ENCODE data around the gene DNA2. TPM values are rescaled to one million over a fixed set of nuclear protein-coding genes. Genes with fewer than 3 reads are reported as not detected.

The DNA2 gene
- total RNA-seq, 2 donors from 2014 or later, result 37.3 to 64.6 TPM

- H3K27ac ChIP-seq (ENCODE audit: low read depth, low read length), result no peak overlapping the region
- Mint-ChIP-seq H3K36me3 (ENCODE audit: low read depth) (peaks cover 13% of the 10 kb centered on the region), H3K9me3 (no peaks in the 10 kb centered on the region), H3K27ac (peak overlapping the region; percentile 24), H3K4me1 (peaks cover 1% of the 10 kb centered on the region), H3K27me3 (ENCODE audit: insufficient read depth) (no peaks in the 10 kb centered on the region), H3K4me3 (no peak overlapping the region)
- peaks cover 39% of the 10 kb centered on the region for H3K36me3 ChIP-seq (ENCODE audit: control insufficient read depth, insufficient read depth, low read length)
- TF ChIP-seq CTCF (conservative IDR thresholded peaks at IDR 0.05), result no peak
- H3K4me3 ChIP-seq (ENCODE audit: low read length), result no peak overlapping the region
- H3K4me1 ChIP-seq (ENCODE audit: control insufficient read depth, insufficient read depth, low read length), result no peaks in the 10 kb centered on the region
- no peaks in the 10 kb centered on the region for H3K9me3 ChIP-seq (ENCODE audit: control insufficient read depth, low read length)
- no peak for DNase-seq
- no peaks in the 10 kb centered on the region for H3K27me3 ChIP-seq (ENCODE audit: control insufficient read depth, insufficient read depth, low read length, poor library complexity, severe bottlenecking)
- WGBS, 2 experiments (ENCODE audit: insufficient coverage in 1 of 2, insufficient read length in 1 of 2), result 0 to 29% methylated on average over 1 to 2 of the region's 2 CpGs
- H3K9ac ChIP-seq (ENCODE audit: extremely low read depth, low read length, poor library complexity, severe bottlenecking), result no peak overlapping the region
These were observed 24.3 kb upstream of the DNA2 start for GRCh38 chr10:68496072-68496471.

DNA sequence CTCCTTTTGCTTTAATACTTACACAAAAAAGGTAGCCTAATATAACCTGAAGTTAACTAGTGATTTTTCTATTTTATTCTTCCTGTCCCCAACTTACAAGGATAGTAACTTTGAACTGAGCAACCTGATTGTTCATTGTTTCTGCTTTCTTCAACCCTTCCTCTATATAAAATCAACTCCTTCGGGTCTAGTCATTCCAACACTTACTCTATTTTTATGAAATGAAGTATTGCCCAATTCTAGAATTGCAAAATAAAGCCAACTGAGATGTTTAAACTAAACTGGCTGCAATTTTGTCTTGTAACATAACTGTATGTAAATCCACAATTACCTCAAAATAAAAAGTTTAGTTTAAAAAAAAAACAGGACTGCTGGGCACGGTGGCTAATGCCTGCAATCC lies 20.3 kb upstream of the DNA2 start:
- Histone ChIP-seq H3K36me3 (ENCODE audit: control insufficient read depth, insufficient read depth, low read length) (peaks cover 37% of the 10 kb centered on the region), H3K9me3 (ENCODE audit: control insufficient read depth, low read length) (no peaks in the 10 kb centered on the region), H3K4me1 (ENCODE audit: control insufficient read depth, insufficient read depth, low read length) (no peaks in the 10 kb centered on the region), H3K27ac (ENCODE audit: low read depth, low read length) (no peak overlapping the region), H3K4me3 (ENCODE audit: low read length) (no peak overlapping the region), H3K9ac (ENCODE audit: extremely low read depth, low read length, poor library complexity, severe bottlenecking) (no peak overlapping the region), H3K27me3 (ENCODE audit: control insufficient read depth, insufficient read depth, low read length, poor library complexity, severe bottlenecking) (no peaks in the 10 kb centered on the region)
- Mint-ChIP-seq H3K27ac (no peak overlapping the region), H3K27me3 (ENCODE audit: insufficient read depth) (no peaks in the 10 kb centered on the region), H3K36me3 (ENCODE audit: low read depth) (peaks cover 38% of the 10 kb centered on the region), H3K4me3 (no peak overlapping the region), H3K9me3 (no peaks in the 10 kb centered on the region), H3K4me1 (peaks cover 1% of the 10 kb centered on the region)
- DNase-seq, result no peak
- no peak for TF ChIP-seq CTCF (conservative IDR thresholded peaks at IDR 0.05)
- WGBS, 2 experiments (ENCODE audit: insufficient coverage in 1 of 2, insufficient read length in 1 of 2), result 80 to 95% methylated on average over 1 to 2 of the region's 2 CpGs

GRCh38 chr10:68489919-68490318 lies 18.1 kb upstream of the DNA2 start:
- Histone ChIP-seq H3K9ac (ENCODE audit: extremely low read depth, low read length, poor library complexity, severe bottlenecking) (no peak overlapping the region), H3K36me3 (ENCODE audit: control insufficient read depth, insufficient read depth, low read length) (peaks cover 45% of the 10 kb centered on the region), H3K4me3 (ENCODE audit: low read length) (no peak overlapping the region), H3K4me1 (ENCODE audit: control insufficient read depth, insufficient read depth, low read length) (no peaks in the 10 kb centered on the region), H3K27ac (ENCODE audit: low read depth, low read length) (no peak overlapping the region), H3K9me3 (ENCODE audit: control insufficient read depth, low read length) (no peaks in the 10 kb centered on the region), H3K27me3 (ENCODE audit: control insufficient read depth, insufficient read depth, low read length, poor library complexity, severe bottlenecking) (no peaks in the 10 kb centered on the region)
- no peak overlapping the region for H3K4me3 Mint-ChIP-seq
- H3K36me3 Mint-ChIP-seq (ENCODE audit: low read depth), result peaks cover 42% of the 10 kb centered on the region
- no peak for TF ChIP-seq CTCF (conservative IDR thresholded peaks at IDR 0.05)
- 100% methylated on average over 1 to 3 of the region's 3 CpGs for WGBS, 2 experiments (ENCODE audit: insufficient coverage in 1 of 2, insufficient read length in 1 of 2)
- H3K9me3 Mint-ChIP-seq, result no peaks in the 10 kb centered on the region
- no peak for DNase-seq
- no peaks in the 10 kb centered on the region for H3K27me3 Mint-ChIP-seq (ENCODE audit: insufficient read depth)
- H3K4me1 Mint-ChIP-seq, result no peaks in the 10 kb centered on the region
- peak overlapping the region; percentile 39 for H3K27ac Mint-ChIP-seq
